GM21423 (cell line): ENCODE results near the gene ST3GAL4.
A peak's percentile ranks its signal among the peaks of the same experiment; 100 is the strongest.
"Not testable (repeated sequence)": the region's sequence is repeated elsewhere in the genome, so short reads cannot be mapped to it uniquely, and the experiment has no call there.

Source experiments
- ATAC-seq: cut with Tn5 transposase; IDR thresholded peaks from one replicate; pipeline ENCODE4 v1.9.1; 2021; ENCODE audit warnings: mild to moderate bottlenecking, moderate library complexity; ENCODE audit not compliant: unreplicated experiment

The ST3GAL4 gene

DNA sequence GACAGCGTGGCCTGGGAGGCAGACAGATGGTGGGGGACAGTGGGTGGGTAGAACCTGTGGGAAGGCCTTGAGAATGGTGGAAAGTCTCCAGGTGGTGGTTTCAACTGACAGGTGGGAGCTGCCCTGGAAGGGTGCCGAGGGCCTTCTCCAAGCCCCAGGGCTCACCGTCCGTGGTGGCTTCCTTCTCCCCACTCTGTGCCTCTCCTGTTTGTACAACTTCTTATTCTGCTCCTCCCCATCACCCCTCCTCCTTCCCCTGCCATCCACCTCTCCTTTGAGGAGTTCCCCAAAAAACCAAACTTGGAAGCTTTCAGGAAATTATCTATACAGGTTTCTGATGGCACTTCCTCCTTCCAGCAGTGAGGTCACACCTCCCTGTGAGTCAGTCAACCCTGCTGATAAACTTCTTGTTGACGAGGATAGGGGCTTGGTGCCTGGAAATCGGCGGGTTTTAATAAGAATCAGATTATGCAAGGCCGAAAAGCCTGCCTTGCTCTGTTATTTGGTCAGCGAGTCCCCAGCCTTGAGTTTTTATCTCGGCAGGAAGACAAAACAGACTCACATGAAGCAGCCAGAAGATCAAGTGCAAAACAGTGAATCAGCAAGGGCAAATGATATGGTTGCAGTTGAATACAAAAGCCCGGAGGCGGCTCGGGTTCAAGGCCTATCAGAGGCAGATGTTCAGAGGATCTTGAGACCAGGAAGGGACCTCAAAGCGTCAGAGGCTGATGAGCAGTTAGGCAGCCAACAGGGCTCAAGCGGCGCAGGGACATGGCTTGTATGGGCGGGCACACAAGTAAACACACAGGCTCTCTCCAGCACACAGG, 9.5 kb upstream of the ST3GAL4 start:
- ATAC-seq: no peak

DNA sequence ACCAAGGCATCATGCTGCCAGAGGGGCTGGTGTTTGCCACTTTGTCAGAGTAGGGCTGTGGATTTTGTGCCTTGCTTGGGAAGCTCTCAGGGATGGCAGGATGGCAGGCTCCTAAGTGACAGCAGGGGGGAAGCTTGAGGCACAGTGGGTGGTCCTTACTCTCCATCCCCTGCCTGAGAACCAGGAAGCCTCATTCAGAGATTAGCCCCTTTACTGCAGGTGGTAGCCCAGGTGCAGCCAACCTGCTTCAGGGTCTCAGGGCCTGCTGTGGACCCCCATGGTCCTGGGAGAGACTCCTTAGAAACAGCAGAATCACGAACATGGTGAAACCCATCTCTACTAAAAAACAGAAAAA, 8.9 kb upstream of the ST3GAL4 start:
- no peak for ATAC-seq

GRCh38 chr11:126346946-126347345, 8.5 kb upstream of the ST3GAL4 start:
- not testable (repeated sequence) for ATAC-seq

DNA sequence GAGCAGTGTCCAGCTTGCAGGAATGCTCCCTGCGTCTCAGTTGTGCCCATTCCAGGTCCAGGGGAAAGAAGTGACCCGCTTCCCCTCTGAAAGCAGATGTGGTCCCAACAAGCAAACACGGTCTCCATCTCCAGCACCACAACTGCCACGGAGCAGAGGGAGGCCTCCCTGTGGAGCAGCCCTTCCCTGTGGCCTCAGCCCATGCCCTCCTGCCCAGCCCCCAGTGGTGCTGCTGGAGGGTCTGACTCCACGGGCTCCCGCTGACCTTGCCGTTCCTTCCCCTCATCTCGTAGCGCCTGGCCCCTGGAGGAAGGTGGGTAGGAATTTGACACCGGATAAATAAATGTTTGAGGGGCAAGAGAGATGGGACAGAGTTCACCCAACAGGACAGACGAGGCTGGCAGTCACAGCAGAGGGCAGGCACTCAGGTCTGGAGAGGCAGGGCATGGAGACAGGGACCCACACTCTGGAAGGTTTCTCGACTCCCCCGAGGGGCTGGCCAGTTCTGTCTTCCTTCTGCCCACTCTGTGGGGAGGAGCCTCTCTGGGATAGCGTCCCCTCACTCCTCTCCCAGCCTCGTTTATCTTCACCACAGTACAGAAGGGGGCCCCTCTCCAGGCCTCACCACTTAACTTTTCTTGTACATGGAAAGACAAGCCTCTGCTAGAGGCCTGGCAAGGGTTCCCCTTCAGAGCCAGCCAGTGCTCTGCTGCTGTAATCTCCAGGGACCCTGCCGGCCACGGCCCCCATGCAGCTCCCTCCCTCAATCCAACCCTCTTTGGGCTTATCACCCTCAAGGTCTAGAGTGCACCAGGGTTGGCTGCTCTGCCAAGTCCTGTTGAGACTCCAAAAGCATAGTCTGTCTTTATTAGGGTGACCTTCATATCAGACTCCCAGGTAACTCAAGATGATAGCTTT, 7.5 kb upstream of the ST3GAL4 start:
- ATAC-seq: no peak

DNA sequence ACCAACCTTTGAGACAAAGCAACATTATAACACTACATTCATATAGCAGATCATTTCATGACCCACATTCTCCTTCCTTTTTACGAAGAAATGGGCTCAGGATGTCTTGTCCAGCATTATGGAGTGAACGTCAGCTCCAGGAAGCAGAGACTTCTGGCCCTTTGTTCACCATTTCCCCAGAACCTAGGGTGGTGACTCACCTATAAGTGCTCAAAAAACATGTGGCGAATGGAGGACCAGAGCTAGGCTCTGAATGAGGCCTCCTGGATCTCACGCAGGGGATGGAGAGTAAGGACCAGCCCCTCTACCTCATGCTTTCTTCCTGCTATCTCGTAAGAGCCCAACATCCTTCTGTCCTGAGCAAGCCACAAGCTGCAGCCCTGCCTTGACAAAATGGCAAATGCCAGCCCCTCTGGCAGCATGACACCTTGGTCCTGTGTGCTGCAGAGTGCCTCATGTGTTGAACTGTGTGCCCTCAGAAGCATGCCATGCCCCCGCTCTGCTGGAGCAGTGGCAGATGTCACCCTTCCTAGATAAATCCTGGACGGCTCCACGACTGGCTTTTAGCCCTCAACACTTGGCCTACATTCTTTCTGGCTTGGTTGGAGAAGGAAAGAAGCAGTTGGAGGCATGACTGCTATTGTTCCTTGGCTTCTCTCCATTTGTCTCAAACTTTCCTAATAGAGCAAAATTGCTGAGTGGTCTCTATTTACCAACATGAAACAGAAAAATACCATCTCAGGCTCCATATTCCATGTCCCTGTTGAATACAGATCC, 6.5 kb upstream of the ST3GAL4 start:
- no peak for ATAC-seq

DNA sequence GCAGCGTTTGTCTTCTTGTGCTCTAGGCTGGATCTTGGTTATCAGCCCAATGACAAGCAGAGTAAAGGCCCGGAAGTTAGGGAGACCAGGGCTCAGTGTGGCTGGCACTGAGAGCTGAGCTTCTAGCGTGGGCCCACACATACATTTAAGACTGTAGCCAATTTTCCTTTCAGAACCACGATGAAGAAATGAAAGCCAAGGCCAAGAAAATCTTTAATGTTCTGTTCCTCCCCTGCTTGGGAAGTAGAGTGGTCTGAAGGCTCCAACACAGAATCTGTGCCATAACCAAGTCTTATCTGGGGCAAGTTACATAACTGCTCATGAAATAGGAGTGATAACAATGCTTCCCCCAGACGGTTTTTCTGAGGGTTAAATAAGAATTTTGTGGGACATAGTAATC, 4.7 kb upstream of the ST3GAL4 start:
- no peak for ATAC-seq

DNA sequence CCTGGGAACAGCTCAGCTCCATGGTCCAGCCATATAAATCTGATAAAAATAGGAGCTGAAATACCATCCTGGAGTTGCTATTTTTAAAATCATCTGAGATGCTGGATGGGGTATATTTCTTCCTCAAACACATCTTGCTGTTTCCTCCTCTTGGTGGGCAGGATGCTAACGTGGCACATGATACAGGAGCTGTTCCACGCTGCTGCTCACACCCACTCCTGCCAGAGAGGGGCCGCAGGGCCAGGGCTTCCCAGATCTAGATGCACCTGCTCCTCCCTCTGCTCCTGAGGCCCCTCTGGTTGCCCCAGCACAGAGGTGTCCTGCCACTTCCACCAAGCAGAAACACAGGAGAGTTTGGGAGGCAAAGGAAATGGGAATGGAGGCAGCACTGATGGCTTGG, 3.3 kb upstream of the ST3GAL4 start:
- ATAC-seq: no peak

- ATAC-seq: no peak
These were observed 2.3 kb upstream of the ST3GAL4 start for GRCh38 chr11:126352934-126353801.

DNA sequence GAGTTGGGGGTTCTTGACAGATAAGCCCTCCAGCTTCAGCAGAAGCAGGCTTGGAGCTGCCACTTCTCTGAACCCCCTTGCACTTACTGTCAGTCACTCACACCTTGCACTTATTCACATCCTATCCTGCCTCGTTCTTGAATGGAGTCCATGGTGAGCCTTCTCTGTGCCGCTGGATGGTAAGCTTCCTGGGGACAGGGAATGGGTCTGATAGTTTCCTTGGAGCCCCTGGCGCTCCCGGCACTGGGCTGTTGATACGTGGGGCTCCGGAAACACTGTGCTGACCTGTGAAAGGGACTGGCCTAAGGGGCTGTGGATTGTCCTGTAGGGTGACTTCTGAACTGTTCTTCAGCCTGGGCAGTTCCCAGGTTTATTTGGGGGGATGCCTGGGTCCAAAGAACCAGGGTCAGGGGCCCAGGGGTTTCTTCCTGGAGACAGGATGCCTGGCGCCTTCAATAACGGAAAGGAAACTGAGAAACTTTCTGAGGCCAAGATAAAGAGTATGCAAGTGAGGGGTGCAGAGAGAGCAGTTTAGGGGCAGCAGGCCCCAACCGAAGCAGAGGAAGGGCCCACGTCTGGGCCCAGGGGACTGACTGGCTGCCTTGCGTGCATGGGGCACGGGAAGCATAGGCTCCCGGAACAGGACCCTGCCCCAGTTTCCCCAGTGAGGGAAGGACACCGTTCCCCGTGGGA, 709 bp upstream of the ST3GAL4 start:
- peak; percentile 36 for ATAC-seq

- peak; percentile 10 for ATAC-seq
These were observed 726 bp downstream of the ST3GAL4 start for GRCh38 chr11:126355926-126356897.

- ATAC-seq: no peak
These were observed 1.8 kb downstream of the ST3GAL4 start for GRCh38 chr11:126357055-126357962.

- ATAC-seq: no peak
These were observed 2.7 kb downstream of the ST3GAL4 start for GRCh38 chr11:126357969-126358762.

- no peak for ATAC-seq
These were observed 3.3 kb downstream of the ST3GAL4 start for GRCh38 chr11:126358763-126359160.

DNA sequence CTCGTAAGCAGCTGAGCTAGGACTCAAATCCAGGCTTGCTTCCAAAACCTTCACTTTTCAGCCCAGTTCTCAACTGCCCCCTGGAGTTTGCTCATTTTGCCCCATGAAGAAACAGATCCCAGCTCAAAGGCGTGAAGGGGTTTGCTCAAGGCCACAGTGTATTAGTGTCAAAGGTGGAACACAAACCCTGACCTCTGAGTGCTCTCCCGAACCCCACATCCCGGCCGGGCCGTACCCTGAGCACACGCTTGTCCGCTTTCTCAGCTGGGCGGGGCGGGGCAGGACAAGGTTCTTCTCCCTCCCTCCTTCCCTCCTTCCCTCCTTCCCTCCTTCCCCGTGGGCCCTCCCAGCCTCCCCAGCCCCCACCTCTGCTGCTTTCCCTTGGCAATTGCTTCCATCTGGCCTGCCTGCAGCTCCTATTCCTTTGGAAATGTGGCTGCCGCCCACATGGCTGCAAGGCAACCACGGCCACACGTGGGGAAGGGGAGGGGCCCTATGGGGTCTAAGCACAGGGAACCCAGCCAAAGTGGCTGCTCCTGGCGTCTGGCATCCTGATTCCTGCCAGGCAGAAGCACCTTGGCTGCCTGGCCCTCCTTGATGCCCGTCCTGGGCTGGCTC, 4.1 kb downstream of the ST3GAL4 start:
- ATAC-seq: no peak

DNA sequence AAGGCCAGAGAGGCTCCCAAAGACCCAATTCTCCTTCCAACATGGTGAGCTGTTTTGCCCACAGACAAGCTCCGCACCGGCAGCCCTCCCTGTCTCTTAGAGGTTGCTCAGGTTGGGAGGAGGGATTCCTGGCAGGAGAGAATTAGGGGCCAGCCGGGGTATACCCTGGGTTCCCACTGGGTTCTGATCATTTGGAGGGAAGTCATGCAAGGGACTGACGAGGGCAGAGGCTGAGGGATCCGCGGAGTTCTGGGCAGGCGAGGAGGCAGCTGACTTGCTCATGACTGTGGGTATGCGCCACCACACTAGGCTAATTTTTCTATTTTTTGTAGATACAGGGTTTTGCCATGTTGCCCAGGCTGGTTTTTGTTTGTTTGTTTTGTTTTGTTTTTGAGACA, 4.6 kb downstream of the ST3GAL4 start:
- ATAC-seq: no peak

DNA sequence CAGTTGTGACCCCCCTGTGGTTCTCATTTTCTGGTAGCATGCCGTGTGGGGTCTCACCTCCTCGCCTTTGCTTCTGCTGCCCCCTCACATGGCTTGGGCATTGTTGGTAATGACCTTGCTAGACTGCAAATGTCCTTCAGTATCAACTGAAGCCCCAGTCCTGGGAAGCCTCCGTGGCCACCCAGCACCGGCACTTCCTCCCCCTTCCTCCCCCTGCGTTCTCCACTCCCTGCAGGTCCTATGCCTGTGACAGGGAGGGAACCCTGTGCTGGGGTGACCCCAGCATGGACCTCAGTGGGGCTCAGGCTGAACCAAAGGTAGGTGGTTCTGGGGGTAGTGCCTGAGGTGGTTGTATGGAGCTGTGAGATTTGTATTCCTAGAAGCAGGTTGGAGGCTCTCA, 5.9 kb downstream of the ST3GAL4 start:
- ATAC-seq: no peak
